HCT116 (cell line): ENCODE data around the gene HECW1. TPM values are rescaled to one million over a fixed set of nuclear protein-coding genes. Genes with fewer than 3 reads are reported as not detected.

Experiments used
- ATAC-seq: fragments of 200-7000 bp; cut with Tn5 transposase; 2 replicates; pipeline ENCODE4 v1.9.1; 2020; ENCODE audit warnings: mild to moderate bottlenecking, moderate library complexity
- BruUV-seq: library from RNA; stranded (reverse); fragments of 400-500 nt; replicated peaks from 2 replicates; lab custom pipeline; 2021; lab: Mats Ljungman, UMichigan
- CTCF ChIA-PET: fragments of 300-600 bp; sonication (Branson Sonifier 250); formaldehyde crosslinking; loops from one replicate; lab custom pipeline; 2021; ENCODE audit warnings: antibody characterized with exemption; lab: Charles Lee
- POLR2A ChIA-PET: fragments of 300-600, 350-600 bp; sonication (Branson Sonifier 250); formaldehyde crosslinking; loops from one replicate; lab custom pipeline; 2021; ENCODE audit warnings: antibody characterized with exemption; lab: Charles Lee
- RAD21 ChIA-PET, 2 experiments: fragments of 300-600 bp; sonication (Branson Sonifier 250); formaldehyde crosslinking; loops; one replicate each; lab custom pipeline; 2023; ENCODE audit warnings: low total read pairs in 2 of 2; ENCODE audit not compliant: uncharacterized antibody in 2 of 2, unreplicated experiment in 2 of 2, low non-redundant PET in 1 of 2; lab: Charles Lee
- DNase-seq: peaks from one replicate; pipeline ENCODE4 v3.0.0-alpha.2; 2010; ENCODE audit warnings: low read depth, low spot score
- H2AFZ ChIP-seq: fragments of 200-600 bp; shearing (Covaris generic), sonication (generic); 2 replicates; pipeline ENCODE4 v1.6.1; 2017; ENCODE audit warnings: low read depth, mixed run types, mixed read lengths, antibody characterized with exemption, low read length; ENCODE audit not compliant: poor library complexity, severe bottlenecking
- H3K27ac ChIP-seq: 2 replicates; pipeline ENCODE4 v1.5.1; 2012; ENCODE audit warnings: low read depth, low read length
- H3K27me3 ChIP-seq: fragments of 200-600 bp; sonication (generic); 2 replicates; pipeline ENCODE4 v1.6.1; 2016; ENCODE audit warnings: mixed run types, low read length, mixed read lengths; ENCODE audit not compliant: insufficient read depth
- H3K36me3 ChIP-seq, 2 experiments: fragments of 200-500 bp in 1 of 2; fragments of 200-600 bp in 1 of 2; sonication (Bioruptor generic) in 1 of 2; sonication (generic) in 1 of 2; 2 replicates each; pipeline versions ENCODE4 v1.5.1 to v1.6.1; 2014 to 2016; ENCODE audit warnings: low read length in 2 of 2, inconsistent platforms in 1 of 2, mixed read lengths in 1 of 2, mixed run types in 1 of 2; ENCODE audit not compliant: insufficient read depth in 2 of 2, control insufficient read depth in 1 of 2
- H3K4me1 ChIP-seq, 2 experiments: fragments of 200-600 bp in 1 of 2; sonication (generic) in 1 of 2; 2 replicates each; pipeline versions ENCODE4 v1.5.1 to v1.6.1; 2012 to 2017; ENCODE audit warnings: low read length in 2 of 2, inconsistent platforms in 1 of 2, mild to moderate bottlenecking in 1 of 2, mixed read lengths in 1 of 2, mixed run types in 1 of 2, moderate library complexity in 1 of 2; ENCODE audit not compliant: insufficient read depth in 2 of 2, control insufficient read depth in 1 of 2
- H3K4me2 ChIP-seq: fragments of 200-600 bp; sonication (generic); 2 replicates; pipeline ENCODE4 v1.6.1; 2017; ENCODE audit warnings: mixed run types, low read length, mixed read lengths
- H3K4me3 ChIP-seq, 2 experiments: fragments of 200-600 bp in 1 of 2; sonication (generic) in 1 of 2; replicated peaks in 1 of 2; 2 replicates each; pipeline ENCODE4 v1.5.1; 2011 to 2016; ENCODE audit warnings: low read length in 2 of 2, control low read depth in 1 of 2, low read depth in 1 of 2, mild to moderate bottlenecking in 1 of 2, mixed read lengths in 1 of 2, mixed run types in 1 of 2
- H3K79me2 ChIP-seq: fragments of 200-600 bp; sonication (generic); 2 replicates; pipeline ENCODE4 v1.6.1; 2017; ENCODE audit warnings: mild to moderate bottlenecking, mixed run types, low read length, moderate library complexity, mixed read lengths; ENCODE audit not compliant: insufficient read depth
- H3K9ac ChIP-seq: fragments of 200-600 bp; sonication (generic); 2 replicates; pipeline ENCODE4 v1.6.1; 2016; ENCODE audit warnings: low read length, mixed read lengths
- H3K9me2 ChIP-seq: fragments of 200-600 bp; sonication (generic), shearing (Covaris generic); 2 replicates; pipeline ENCODE4 v1.6.1; 2017; ENCODE audit warnings: mixed run types, mild to moderate bottlenecking, moderate library complexity; ENCODE audit not compliant: insufficient read depth
- H3K9me3 ChIP-seq, 2 experiments: fragments of 200-500 bp in 1 of 2; fragments of 200-600 bp in 1 of 2; sonication (Bioruptor generic) in 1 of 2; sonication (generic) in 1 of 2; 2 replicates each; pipeline ENCODE4 v1.6.1; 2014 to 2017; ENCODE audit warnings: low read length in 2 of 2, mixed read lengths in 2 of 2, inconsistent platforms in 1 of 2, low read depth in 1 of 2, mild to moderate bottlenecking in 1 of 2, mixed run types in 1 of 2, moderate library complexity in 1 of 2; ENCODE audit not compliant: control insufficient read depth in 1 of 2, insufficient read depth in 1 of 2
- H4K20me1 ChIP-seq: fragments of 200-600 bp; sonication (generic), shearing (Covaris generic); 2 replicates; pipeline ENCODE4 v1.6.1; 2017; ENCODE audit warnings: mixed run types, mild to moderate bottlenecking, moderate library complexity; ENCODE audit not compliant: insufficient read depth
- ATF3 ChIP-seq: IDR thresholded peaks from 2 replicates; pipeline ENCODE4 v1.6.1; 2012
- CBX3 ChIP-seq: IDR thresholded peaks from 2 replicates; pipeline ENCODE4 v1.6.1; 2012; ENCODE audit warnings: low read depth
- CEBPB ChIP-seq: IDR thresholded peaks from 2 replicates; pipeline ENCODE4 v1.6.1; 2012; ENCODE audit warnings: low read depth
- CTCF ChIP-seq, 3 experiments: fragments of 200-600 bp in 1 of 3; sonication (generic) in 1 of 3; IDR thresholded peaks in 2 of 3; conservative IDR thresholded peaks in 1 of 3; 2 replicates each; pipeline ENCODE4 v1.5.1; 2012 to 2017; ENCODE audit warnings: low read depth in 2 of 3, low read length in 2 of 3, antibody characterized with exemption in 1 of 3, borderline replicate concordance in 1 of 3, control low read depth in 1 of 3, mild to moderate bottlenecking in 1 of 3, mixed read lengths in 1 of 3, mixed run types in 1 of 3, moderate library complexity in 1 of 3; ENCODE audit not compliant: insufficient read depth in 1 of 3
- ELF1 ChIP-seq: IDR thresholded peaks from 2 replicates; pipeline ENCODE4 v1.6.1; 2012; ENCODE audit warnings: low read depth, borderline replicate concordance
- JUND ChIP-seq: IDR thresholded peaks from 2 replicates; pipeline ENCODE4 v1.6.1; 2012
- REST ChIP-seq: IDR thresholded peaks from 2 replicates; pipeline ENCODE4 v1.6.1; 2012; ENCODE audit warnings: low read depth
- SP1 ChIP-seq: IDR thresholded peaks from 2 replicates; pipeline ENCODE4 v1.6.1; 2012; ENCODE audit warnings: low read depth
- YY1 ChIP-seq: IDR thresholded peaks from 2 replicates; pipeline ENCODE4 v1.6.1; 2011; ENCODE audit warnings: low read length, low read depth, moderate library complexity, mild to moderate bottlenecking; ENCODE audit not compliant: insufficient replicate concordance; ENCODE audit errors: extremely low read depth
- ZBTB33 ChIP-seq: IDR thresholded peaks from 2 replicates; pipeline ENCODE4 v1.6.1; 2011; ENCODE audit warnings: mild to moderate bottlenecking, low read length, moderate library complexity; ENCODE audit not compliant: insufficient replicate concordance; ENCODE audit errors: extremely low read depth
- ZFX ChIP-seq: fragments of 450-650 bp; IDR thresholded peaks from 2 replicates; pipeline ENCODE4 v1.6.1; 2017
- ZNF274 ChIP-seq: fragments of 200-500 bp; sonication (Bioruptor generic); IDR thresholded peaks from 2 replicates; pipeline ENCODE4 v1.6.1; 2014; ENCODE audit warnings: mild to moderate bottlenecking, low read depth, low read length, inconsistent platforms
- intact Hi-C: fragments of 100-400 bp; cut with micrococcal nuclease; formaldehyde crosslinking; loops from 2 replicates; pipeline ENCODE4 v1.10.0; 2022
- total RNA-seq: library from RNA; stranded (reverse); gene quantifications from one replicate; pipeline ENCODE4 v1.2.1, GENCODE V29; 2021; ENCODE audit not compliant: unreplicated experiment

HECW1 gene
- total RNA-seq, 1 experiment from 2014 or later = 5.6 TPM

- H3K9me2 ChIP-seq = no peaks in the 10 kb centered on the region
- ChIA-PET POLR2A (no interaction called here), CTCF (no interaction called here)
- DNase-seq = no peak
- no peak overlapping the region for H3K4me3 ChIP-seq
- intact Hi-C loops = no loop called here
- no peak overlapping the region for H3K4me2 ChIP-seq
- H3K4me1 ChIP-seq = no peaks in the 10 kb centered on the region
- no peaks in the 10 kb centered on the region for H4K20me1 ChIP-seq
- no peaks in the 10 kb centered on the region for H3K79me2 ChIP-seq
- H3K9me3 ChIP-seq = no peaks in the 10 kb centered on the region
- H3K36me3 ChIP-seq = no peaks in the 10 kb centered on the region
- BruUV-seq = no TSS peak
- TF ChIP-seq ATF3 = no peak
- TF ChIP-seq ZBTB33 = no peak
- no peak for TF ChIP-seq ZNF274
- no peak for TF ChIP-seq CTCF (IDR thresholded peaks at IDR 0.05 in 2 of 3, conservative IDR thresholded peaks at IDR 0.05 in 1 of 3; ENCODE audit: borderline replicate concordance in 1 of 3, insufficient read depth in 1 of 3, low read depth in 2 of 3, low read length in 2 of 3)
- no peak for TF ChIP-seq CEBPB
- TF ChIP-seq CBX3 = no peak
- no peak for TF ChIP-seq ELF1
- TF ChIP-seq YY1 = no peak
- no peak for TF ChIP-seq REST
- no peak for TF ChIP-seq JUND
- no peak for TF ChIP-seq ZFX
- TF ChIP-seq SP1 = no peak
- TF ChIP-seq, all 23 proteins: peak for 0
- H3K27ac ChIP-seq = no peak overlapping the region
- no peak overlapping the region for H3K9ac ChIP-seq
- no peak overlapping the region for H2AFZ ChIP-seq
- RAD21 ChIA-PET = no interaction called here
- H3K27me3 ChIP-seq = no peaks in the 10 kb centered on the region
- ATAC-seq = no peak
Observed at GRCh38 chr7:43317075-43317474, 204.6 kb downstream of the HECW1 start.
